Muscle of leg (tissue), 11 donors: ENCODE measurements around the gene ARHGEF33. TPM values are rescaled to one million over a fixed set of nuclear protein-coding genes. Genes with fewer than 3 reads are reported as not detected.
A peak's percentile ranks its signal among the peaks of the same experiment; 100 is the strongest.

Experiments
- DNase-seq: peaks from one replicate; pipeline ENCODE4 v3.0.0; 2013
- H3K27ac ChIP-seq: one replicate; pipeline ENCODE4 v1.5.1; 2013; ENCODE audit warnings: mild to moderate bottlenecking, low read length, control low read depth
- H3K27me3 ChIP-seq: one replicate; pipeline ENCODE4 v1.6.1; 2013; ENCODE audit warnings: low read length; ENCODE audit not compliant: control insufficient read depth, insufficient read depth
- H3K36me3 ChIP-seq: one replicate; pipeline ENCODE4 v1.6.1; 2013; ENCODE audit warnings: low read length; ENCODE audit not compliant: control insufficient read depth, insufficient read depth
- H3K4me1 ChIP-seq: one replicate; pipeline ENCODE4 v1.6.1; 2013; ENCODE audit warnings: low read length; ENCODE audit not compliant: control insufficient read depth, insufficient read depth
- H3K4me3 ChIP-seq: one replicate; pipeline ENCODE4 v1.5.1; 2013; ENCODE audit warnings: low read length, control low read depth
- H3K9me3 ChIP-seq: replicated peaks from 2 replicates; pipeline ENCODE4 v1.6.1; 2013; ENCODE audit warnings: low read depth, low read length; ENCODE audit not compliant: control insufficient read depth
- WGBS: methylation state at CpG from one replicate; pipeline ENCODE4 v1.1.5; 2013; ENCODE audit warnings: missing lambda C conversion rate; ENCODE audit not compliant: insufficient coverage; 5-methylcytosine and 5-hydroxymethylcytosine counted together
- polyA plus RNA-seq, 8 donors: library from polyadenylated mRNA; unstranded; fragments of 120-200 nt; gene quantifications; one replicate each; pipeline versions ENCODE4 v1.2.1 to v1.2.3, GENCODE V29; 2013; ENCODE audit warnings: inconsistent platforms in 1 of 8, low replicate concordance in 1 of 8; ENCODE audit not compliant: insufficient read length in 8 of 8, insufficient read depth in 1 of 8
- total RNA-seq: library from RNA; stranded (reverse); fragments of 120-200 nt; gene quantifications from one replicate; pipeline ENCODE4 v1.2.4, GENCODE V29; 2013

The ARHGEF33 gene
- total and polyA plus RNA-seq, 9 donors, result 0.71 to 2.2 (median 1.1) TPM

DNA sequence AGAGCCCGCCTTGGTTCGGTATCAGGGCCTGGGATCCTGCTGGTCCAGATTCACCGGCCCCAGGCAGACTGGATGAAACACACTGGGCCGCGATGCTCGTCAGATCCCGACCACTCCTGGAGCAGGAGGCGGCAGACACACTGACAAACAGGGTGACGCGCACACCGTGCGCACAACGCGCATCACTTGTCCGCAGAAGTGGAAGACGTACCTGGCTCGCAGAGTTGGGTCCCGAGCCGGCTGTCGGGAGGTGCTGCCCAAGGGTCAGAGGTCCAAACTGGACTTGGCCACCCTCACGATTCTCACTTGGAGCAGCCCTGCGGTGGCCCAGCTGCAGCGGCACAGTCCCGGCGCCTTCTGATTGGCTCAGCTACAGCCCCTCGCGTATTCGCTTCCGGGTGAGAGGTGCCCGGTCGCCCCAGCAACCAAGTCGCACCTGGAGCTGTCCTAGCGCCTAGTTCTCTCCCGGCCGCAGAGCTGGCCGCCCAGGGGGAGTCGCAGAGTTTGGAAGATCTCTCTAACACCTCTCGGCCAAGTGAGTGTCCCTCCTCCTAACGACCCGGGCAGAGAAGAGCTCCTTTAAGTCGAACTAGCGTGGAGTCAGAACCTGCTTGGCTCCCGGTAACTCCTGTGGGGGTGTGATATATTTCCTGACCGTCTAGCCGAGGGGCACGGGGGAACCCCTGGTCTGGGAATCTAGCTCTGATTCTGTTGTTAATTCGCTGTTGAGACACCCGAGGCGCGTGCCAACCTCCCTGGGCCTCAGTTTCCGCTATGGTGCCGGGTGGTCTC, 13.9 kb upstream of the ARHGEF33 start, which contains the start of the genes DHX57 and MORN2:
Gene DHX57 (minus strand): TSS at position 359 of the 792 bp plus-strand sequence. CDS start 7,529 bp downstream, outside the sequence.
Gene MORN2 (plus strand): TSS at position 401 of the 792 bp plus-strand sequence.
- WGBS, result under 1% methylated on average over 46 of the region's 52 CpGs
- H3K27me3 ChIP-seq, result no peaks in the 10 kb centered on the region
- peak; percentile 93 for DNase-seq
- peak within 1 kb of the TSS; percentile 67 for H3K4me3 ChIP-seq
- no peaks in the 10 kb centered on the region for H3K36me3 ChIP-seq
- peaks cover 5% of the 10 kb centered on the region for H3K9me3 ChIP-seq
- H3K4me1 ChIP-seq, result peaks cover 10% of the 10 kb centered on the region
- H3K27ac ChIP-seq, result peak within 1 kb of the TSS; percentile 85

DNA sequence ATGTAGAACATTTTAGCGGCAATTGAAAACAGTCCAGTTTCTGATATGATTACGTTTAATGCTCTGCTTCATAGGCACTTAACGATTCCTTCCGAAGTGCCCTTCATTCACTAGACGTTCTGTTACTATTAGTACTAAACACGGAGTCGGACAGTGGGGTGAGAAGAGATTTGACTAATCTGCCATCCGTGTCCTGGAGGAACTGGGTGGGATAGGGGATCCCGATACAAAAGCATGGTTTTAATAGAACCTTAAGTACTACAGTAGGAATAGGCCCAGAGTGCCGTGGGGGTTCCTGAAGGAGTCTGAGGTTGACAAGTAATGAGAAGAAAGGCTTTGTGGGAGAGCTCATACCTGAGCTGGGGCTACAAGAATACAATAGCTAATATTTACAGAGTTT, 13.3 kb upstream of the ARHGEF33 start:
- WGBS, result 10% methylated on average over 2 of the region's 10 CpGs
- no peak for DNase-seq

DNA sequence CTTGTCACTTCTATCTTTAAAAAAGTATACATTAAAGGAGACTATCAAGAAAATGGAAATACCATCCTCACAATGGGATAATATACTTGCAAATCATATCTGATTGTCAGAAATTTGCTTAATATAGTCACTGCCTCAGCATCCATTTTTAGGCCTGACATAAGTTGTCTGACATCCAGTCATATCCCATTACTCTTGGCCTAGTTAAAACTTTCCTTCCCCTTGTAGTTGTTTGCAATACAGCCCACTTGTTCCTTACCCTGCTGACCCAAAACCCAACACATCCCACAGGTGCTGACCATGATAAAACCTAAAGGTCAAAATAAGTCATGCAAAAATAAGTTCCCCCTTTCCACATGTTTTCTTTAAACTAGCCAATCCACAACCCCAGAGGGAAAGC, 3.6 kb upstream of the ARHGEF33 start:
- Histone ChIP-seq H3K4me3 (no peak overlapping the region), H3K36me3 (no peaks in the 10 kb centered on the region), H3K27me3 (no peaks in the 10 kb centered on the region), H3K9me3 (no peaks in the 10 kb centered on the region), H3K27ac (no peak overlapping the region), H3K4me1 (no peaks in the 10 kb centered on the region)
- DNase-seq, result peak; percentile 2

More for the DNA sequence above, 13.3 kb upstream of the ARHGEF33 start:
- Histone ChIP-seq H3K27ac (no peak overlapping the region), H3K4me1 (peaks cover 10% of the 10 kb centered on the region), H3K4me3 (peak overlapping the region; percentile 67), H3K9me3 (peaks cover 5% of the 10 kb centered on the region), H3K36me3 (no peaks in the 10 kb centered on the region), H3K27me3 (no peaks in the 10 kb centered on the region)

DNA sequence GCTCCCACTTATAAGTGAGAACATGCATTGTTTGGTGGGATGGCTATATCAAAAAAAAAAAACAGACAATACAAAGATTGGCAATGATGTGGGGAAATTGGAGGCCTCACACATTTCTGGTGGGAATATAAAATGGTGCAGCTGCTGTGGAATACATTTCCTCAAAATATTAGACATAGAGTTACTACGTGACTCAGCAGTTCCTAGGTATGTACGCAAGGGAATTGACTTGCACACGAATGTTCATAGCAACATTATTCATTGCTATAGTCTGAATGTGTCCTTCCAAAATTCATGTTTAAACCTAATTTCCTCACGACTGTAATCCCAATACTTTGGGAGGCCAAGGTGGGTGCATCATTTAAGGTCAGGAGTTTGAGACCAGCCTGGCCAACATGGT, 2.3 kb upstream of the ARHGEF33 start:
- Histone ChIP-seq H3K4me3 (no peak overlapping the region), H3K36me3 (no peaks in the 10 kb centered on the region), H3K27me3 (no peaks in the 10 kb centered on the region), H3K9me3 (no peaks in the 10 kb centered on the region), H3K4me1 (no peaks in the 10 kb centered on the region), H3K27ac (no peak overlapping the region)
- no CpG with 5 or more reads among the region's 4 CpGs for WGBS
- DNase-seq, result no peak

DNA sequence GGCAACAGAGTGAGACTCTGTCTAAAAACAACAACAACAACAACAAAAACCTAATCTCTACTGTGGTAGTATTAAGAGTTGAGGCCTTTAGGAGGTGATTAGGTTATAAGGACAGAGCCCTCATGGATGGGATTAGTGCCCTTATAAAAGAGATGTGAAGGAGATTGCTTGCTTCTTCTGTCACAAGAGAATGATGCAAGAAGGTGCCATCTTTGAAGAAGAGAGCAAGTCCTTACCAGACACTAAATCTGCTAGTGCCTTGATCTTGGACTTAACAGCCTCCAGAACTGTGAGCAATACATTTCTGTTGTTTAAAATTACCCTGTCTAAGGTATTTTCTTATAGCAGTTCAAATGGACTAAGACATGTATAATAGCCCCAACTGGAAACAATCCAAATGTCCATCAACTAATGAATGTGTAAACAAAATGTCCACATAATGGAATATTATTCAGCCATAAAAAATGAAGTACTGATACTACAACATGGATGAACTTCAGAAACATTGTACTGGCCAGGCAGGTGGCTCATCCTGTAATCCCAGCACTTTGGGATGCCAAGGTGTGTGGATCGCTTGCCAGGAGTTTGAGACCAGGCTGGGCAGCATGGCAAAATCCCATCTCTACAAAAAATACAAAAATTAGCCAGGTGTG, 1.6 kb upstream of the ARHGEF33 start:
- Histone ChIP-seq H3K27me3 (no peaks in the 10 kb centered on the region), H3K36me3 (no peaks in the 10 kb centered on the region), H3K9me3 (no peaks in the 10 kb centered on the region), H3K4me1 (no peaks in the 10 kb centered on the region), H3K27ac (no peak overlapping the region), H3K4me3 (no peak overlapping the region)
- WGBS, result 86% methylated on average over 1 of the region's 1 CpG
- DNase-seq, result no peak

DNA sequence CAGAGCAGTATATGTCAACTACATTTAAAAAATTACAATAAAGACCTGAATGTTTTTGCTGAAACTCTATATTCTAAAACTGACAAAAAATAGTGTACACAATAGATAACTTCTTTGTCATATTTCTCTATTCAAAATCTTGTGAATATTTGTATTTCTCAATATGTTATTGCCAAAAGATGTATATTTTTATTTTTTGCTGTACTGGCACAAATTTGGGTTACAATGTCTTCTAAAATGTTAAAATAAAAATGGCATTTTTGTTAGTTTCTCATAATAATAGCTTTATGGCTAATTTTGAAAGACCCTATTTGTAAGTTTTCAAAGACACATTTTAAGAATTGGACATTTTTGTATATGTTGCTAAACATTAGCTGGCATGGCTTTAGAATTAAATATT, 630 bp upstream of the ARHGEF33 start:
- DNase-seq, result no peak
- Histone ChIP-seq H3K27ac (no peak overlapping the region), H3K9me3 (no peaks in the 10 kb centered on the region), H3K4me1 (no peaks in the 10 kb centered on the region), H3K36me3 (no peaks in the 10 kb centered on the region), H3K4me3 (no peak overlapping the region), H3K27me3 (no peaks in the 10 kb centered on the region)

DNA sequence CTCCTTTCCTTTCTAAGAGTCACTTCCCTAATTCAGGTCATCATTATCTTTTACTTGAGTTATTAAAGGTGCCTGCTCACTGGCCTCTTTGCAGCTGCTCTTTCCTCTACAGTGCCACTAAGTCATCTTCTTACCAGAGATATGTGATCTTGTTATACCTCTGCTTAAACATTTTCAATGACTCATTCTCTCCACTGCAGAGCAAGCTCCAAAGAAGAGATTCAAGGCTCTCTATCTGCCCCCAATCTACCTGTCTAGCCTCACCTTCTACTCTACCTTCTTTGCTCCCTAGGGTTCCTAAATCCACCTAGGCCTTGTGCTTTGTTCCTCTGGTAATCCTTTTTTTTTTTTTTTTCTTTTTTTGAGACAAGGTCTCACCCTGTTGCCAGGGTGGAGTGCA, 3.1 kb downstream of the ARHGEF33 start:
- Histone ChIP-seq H3K36me3 (no peaks in the 10 kb centered on the region), H3K4me1 (no peaks in the 10 kb centered on the region), H3K9me3 (no peaks in the 10 kb centered on the region), H3K27me3 (no peaks in the 10 kb centered on the region), H3K4me3 (no peak overlapping the region), H3K27ac (no peak overlapping the region)
- no peak for DNase-seq

DNA sequence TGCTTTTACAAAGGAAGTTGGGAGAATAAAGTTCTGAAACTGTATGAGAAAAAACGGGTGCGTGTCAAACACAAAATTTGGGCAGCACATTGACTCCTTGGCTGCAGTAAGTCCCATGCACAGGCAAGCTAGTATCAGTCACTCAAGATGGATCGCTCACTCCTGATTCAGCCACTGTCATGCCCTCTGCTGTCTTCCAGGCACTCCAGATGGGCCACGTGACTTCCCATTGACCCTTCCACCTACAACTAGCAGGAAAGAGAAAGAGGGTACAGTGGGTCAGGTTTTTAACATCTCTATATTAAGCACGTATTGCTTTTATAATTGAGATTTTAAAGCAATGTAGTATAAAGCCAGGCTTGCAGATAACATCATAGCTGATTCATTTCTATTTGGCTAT, 8.6 kb downstream of the ARHGEF33 start:
- WGBS, result 100% methylated on average over 2 of the region's 5 CpGs
- no peaks in the 10 kb centered on the region for H3K4me1 ChIP-seq
- no peak overlapping the region for H3K27ac ChIP-seq
- no peak overlapping the region for H3K4me3 ChIP-seq
- no peak for DNase-seq
- no peaks in the 10 kb centered on the region for H3K9me3 ChIP-seq
- H3K36me3 ChIP-seq, result no peaks in the 10 kb centered on the region
- H3K27me3 ChIP-seq, result no peaks in the 10 kb centered on the region

DNA sequence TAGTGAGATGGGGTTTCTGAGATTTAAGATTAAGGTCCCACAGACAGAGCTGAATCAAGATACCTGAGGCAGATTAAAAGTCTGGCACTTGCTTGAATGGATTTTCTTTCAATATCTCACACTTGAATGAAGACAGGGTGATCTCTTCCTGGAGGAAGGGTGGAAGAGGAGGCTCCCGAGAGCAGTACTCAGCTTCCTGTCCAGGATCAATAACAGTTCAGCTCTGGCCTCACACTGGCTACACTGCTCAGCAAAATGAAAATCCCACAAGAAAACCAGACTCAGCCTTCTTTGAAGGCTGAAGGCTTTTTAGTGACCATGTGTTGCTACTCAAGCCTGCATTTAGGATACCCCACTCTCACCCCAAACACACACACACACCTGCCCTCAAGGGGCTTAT, 11.1 kb downstream of the ARHGEF33 start:
- no peak for DNase-seq
- WGBS, result no CpG with 5 or more reads among the region's 1 CpG
- no peaks in the 10 kb centered on the region for H3K27me3 ChIP-seq
- no peak overlapping the region for H3K27ac ChIP-seq
- no peaks in the 10 kb centered on the region for H3K36me3 ChIP-seq
- H3K4me3 ChIP-seq, result no peak overlapping the region
- H3K9me3 ChIP-seq, result no peaks in the 10 kb centered on the region
- H3K4me1 ChIP-seq, result no peaks in the 10 kb centered on the region

DNA sequence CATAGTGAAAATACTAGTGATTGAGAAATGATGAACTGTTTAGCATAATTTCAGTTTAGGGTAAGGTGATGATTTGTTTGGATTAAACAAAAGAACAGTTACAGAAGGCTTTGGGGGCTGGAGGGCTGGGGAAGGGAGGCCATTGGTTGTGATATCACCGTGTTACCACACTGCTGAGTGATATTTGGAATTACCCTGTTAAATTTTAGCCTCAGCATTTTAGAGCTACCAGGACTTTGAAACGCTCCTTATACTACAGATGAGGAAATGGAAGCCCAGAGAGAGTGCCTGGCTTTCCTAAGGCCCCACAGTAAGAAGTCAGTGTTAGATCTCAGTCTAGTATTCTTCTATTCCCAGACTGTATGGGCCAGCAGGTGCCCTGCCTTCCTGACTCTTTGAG, 15.6 kb downstream of the ARHGEF33 start:
- no peak for DNase-seq
- Histone ChIP-seq H3K36me3 (no peaks in the 10 kb centered on the region), H3K4me3 (no peak overlapping the region), H3K27ac (no peak overlapping the region), H3K27me3 (no peaks in the 10 kb centered on the region), H3K9me3 (no peaks in the 10 kb centered on the region), H3K4me1 (no peaks in the 10 kb centered on the region)
- no CpG with 5 or more reads among the region's 2 CpGs for WGBS
